HG03521 (cell line): Measurements from ENCODE around the gene KRTAP5-6.

Experiments
- ATAC-seq: cut with Tn5 transposase; IDR thresholded peaks from one replicate; pipeline ENCODE4 v1.9.1; 2021; ENCODE audit warnings: mild to moderate bottlenecking, moderate library complexity; ENCODE audit not compliant: unreplicated experiment

Gene KRTAP5-6

GRCh38 chr11:1732418-1733008 lies 35.5 kb downstream of the KRTAP5-6 start:
- ATAC-seq = no peak

GRCh38 chr11:1733009-1733715 lies 36.2 kb downstream of the KRTAP5-6 start:
- ATAC-seq = no peak

- no peak for ATAC-seq
These were observed 37.0 kb downstream of the KRTAP5-6 start for GRCh38 chr11:1733716-1734640.

- ATAC-seq = no peak
These were observed 37.7 kb downstream of the KRTAP5-6 start for GRCh38 chr11:1734641-1735081.

GRCh38 chr11:1735271-1735670 lies 38.3 kb downstream of the KRTAP5-6 start:
- no peak for ATAC-seq

- no peak for ATAC-seq
These were observed 39.5 kb downstream of the KRTAP5-6 start for GRCh38 chr11:1736447-1736992.

- ATAC-seq = no peak
These were observed 40.2 kb downstream of the KRTAP5-6 start for GRCh38 chr11:1737080-1737757.

- ATAC-seq = no peak
These were observed 41.4 kb downstream of the KRTAP5-6 start for GRCh38 chr11:1738380-1738779.

GRCh38 chr11:1739576-1739975 lies 42.6 kb downstream of the KRTAP5-6 start:
- no peak for ATAC-seq

- ATAC-seq = no peak
These were observed 44.0 kb downstream of the KRTAP5-6 start for GRCh38 chr11:1740786-1741530.

GRCh38 chr11:1741741-1742140 lies 44.7 kb downstream of the KRTAP5-6 start:
- no peak for ATAC-seq

GRCh38 chr11:1742371-1742770 lies 45.4 kb downstream of the KRTAP5-6 start:
- no peak for ATAC-seq

GRCh38 chr11:1742869-1743584 lies 46.0 kb downstream of the KRTAP5-6 start:
- ATAC-seq = no peak

GRCh38 chr11:1743585-1744136 lies 46.7 kb downstream of the KRTAP5-6 start:
- no peak for ATAC-seq

- ATAC-seq = no peak
These were observed 47.3 kb downstream of the KRTAP5-6 start for GRCh38 chr11:1744137-1744886.

- ATAC-seq = no peak
These were observed 48.1 kb downstream of the KRTAP5-6 start for GRCh38 chr11:1744891-1745700.

- no peak for ATAC-seq
These were observed 48.8 kb downstream of the KRTAP5-6 start for GRCh38 chr11:1745701-1746320.
